Measurements from ENCODE around the gene ZNF467.

DNA sequence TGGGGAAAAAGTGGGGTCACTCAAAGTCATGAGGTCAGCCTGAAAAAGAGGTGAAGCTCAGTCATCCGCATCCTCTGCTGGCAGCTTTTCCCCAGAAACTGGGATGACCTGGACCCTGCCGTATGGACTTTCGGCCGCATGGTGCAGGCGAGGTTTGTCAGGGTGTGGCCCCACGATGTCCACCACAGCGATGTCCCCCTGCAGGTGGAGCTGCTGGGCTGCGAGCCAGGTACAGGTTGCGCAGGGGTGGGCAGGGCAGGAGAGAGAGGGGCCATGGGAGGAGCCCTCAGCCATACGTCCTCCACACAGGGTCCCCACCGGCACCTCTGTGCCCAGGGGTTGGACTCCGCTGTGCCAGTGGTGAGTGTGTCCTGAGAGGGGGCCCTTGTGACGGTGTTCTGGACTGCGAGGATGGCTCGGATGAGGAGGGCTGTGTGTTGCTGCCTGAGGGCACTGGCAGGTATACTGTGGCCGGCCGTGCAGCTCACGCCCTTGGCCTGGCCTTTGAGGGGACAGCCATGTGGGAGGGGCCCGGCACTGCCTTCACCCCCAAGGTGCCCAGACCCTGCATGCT is 23.0 kb upstream of the ZNF467 start:
- TF ChIP-seq, protein P1, sequence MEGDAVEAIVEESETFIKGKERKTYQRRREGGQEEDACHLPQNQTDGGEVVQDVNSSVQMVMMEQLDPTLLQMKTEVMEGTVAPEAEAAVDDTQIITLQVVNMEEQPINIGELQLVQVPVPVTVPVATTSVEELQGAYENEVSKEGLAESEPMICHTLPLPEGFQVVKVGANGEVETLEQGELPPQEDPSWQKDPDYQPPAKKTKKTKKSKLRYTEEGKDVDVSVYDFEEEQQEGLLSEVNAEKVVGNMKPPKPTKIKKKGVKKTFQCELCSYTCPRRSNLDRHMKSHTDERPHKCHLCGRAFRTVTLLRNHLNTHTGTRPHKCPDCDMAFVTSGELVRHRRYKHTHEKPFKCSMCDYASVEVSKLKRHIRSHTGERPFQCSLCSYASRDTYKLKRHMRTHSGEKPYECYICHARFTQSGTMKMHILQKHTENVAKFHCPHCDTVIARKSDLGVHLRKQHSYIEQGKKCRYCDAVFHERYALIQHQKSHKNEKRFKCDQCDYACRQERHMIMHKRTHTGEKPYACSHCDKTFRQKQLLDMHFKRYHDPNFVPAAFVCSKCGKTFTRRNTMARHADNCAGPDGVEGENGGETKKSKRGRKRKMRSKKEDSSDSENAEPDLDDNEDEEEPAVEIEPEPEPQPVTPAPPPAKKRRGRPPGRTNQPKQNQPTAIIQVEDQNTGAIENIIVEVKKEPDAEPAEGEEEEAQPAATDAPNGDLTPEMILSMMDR (IDR thresholded peaks at IDR 0.05) = no peak
- TF ChIP-seq SIN3A (IDR thresholded peaks at IDR 0.05; ENCODE audit: borderline replicate concordance, insufficient read depth, low read depth, low read length) = no peak
- TF ChIP-seq POLR2AphosphoS5 (IDR thresholded peaks at IDR 0.05; ENCODE audit: low read depth, low read length) = no peak

All from Panc1 (cell line).